Measurements from ENCODE around the gene SGK2. TPM values are rescaled to one million over a fixed set of nuclear protein-coding genes. Genes with fewer than 3 reads are reported as not detected.

The SGK2 gene
- total and polyA plus RNA-seq, 2 of the 13 experiments (the other 11 are each of a cell fraction or from before 2014, with no cell fraction given) = 6.2 to 29.4 TPM

DNA sequence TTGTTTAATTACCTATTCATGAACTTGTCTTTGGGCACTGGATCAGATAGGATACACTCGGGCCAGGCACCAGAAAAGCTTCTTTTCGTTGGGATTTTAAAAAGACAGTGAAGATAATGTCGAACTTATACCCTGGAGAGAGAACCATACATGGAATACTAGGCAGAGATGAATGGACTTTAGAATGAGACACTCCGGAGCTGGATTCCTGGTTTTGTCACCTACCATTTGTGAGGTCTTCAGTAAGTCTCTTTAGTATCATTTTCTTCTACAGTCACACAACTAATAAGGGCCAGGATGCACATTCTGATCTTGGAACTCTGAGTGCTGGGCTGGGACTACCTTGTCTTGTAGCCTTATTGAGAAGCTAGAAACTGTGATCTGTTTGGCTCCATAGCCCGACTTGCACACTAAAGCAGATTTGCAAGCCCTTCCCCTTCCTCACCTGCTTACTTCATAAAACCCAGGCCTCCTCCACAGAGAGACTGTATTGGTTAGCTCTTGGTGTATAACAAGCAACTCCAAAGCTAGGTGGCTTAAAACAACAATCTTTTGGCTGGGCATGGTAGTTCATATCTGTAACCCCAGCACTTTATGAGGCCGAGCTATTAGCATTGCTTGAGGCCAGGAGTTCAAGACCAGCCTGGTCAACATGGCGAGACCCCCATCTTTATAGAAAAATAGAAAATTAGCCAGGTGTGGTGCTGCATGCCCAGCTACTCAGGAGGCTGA is 24.5 kb downstream of the SGK2 start (continued):
- TF ChIP-seq ZNF503 (CRISPR knock-in tag; IDR thresholded peaks at IDR 0.05) (no peak), RBAK (CRISPR knock-in tag; IDR thresholded peaks at IDR 0.05) (peak; percentile 98), ASH2L (IDR thresholded peaks at IDR 0.05; ENCODE audit: insufficient read length, low read depth, low read length) (peak; percentile 16), SSRP1 (CRISPR knock-in tag; IDR thresholded peaks at IDR 0.05) (0 out of 2 replicates have a peak, but pooled peaks have one; percentile 1), SP2 (CRISPR knock-in tag; IDR thresholded peaks at IDR 0.05) (no peak), ZNF124 (CRISPR knock-in tag; IDR thresholded peaks at IDR 0.05) (no peak), ZNF350 (CRISPR knock-in tag; IDR thresholded peaks at IDR 0.05; ENCODE audit: borderline replicate concordance, low read depth) (no peak), BRD4 (CRISPR knock-in tag; IDR thresholded peaks at IDR 0.05) (no peak), ZNF12 (CRISPR knock-in tag; IDR thresholded peaks at IDR 0.05) (peak; percentile 90), POGZ (CRISPR knock-in tag; IDR thresholded peaks at IDR 0.05) (no peak), TBP (CRISPR knock-in tag; IDR thresholded peaks at IDR 0.05) (no peak), HNF4A (CRISPR knock-in tag; IDR thresholded peaks at IDR 0.05) (peak; percentile 63), ATF5 (CRISPR knock-in tag; IDR thresholded peaks at IDR 0.05; ENCODE audit: low read depth) (peak; percentile 76; the same call in 1 of the 2 replicates), PRDM15 (CRISPR knock-in tag; IDR thresholded peaks at IDR 0.05) (peak; percentile 96), PHF21A (CRISPR knock-in tag; IDR thresholded peaks at IDR 0.05) (0 out of 2 replicates have a peak, but pooled peaks have one; percentile 17), ZNF724P (CRISPR knock-in tag; IDR thresholded peaks at IDR 0.05; ENCODE audit: borderline replicate concordance) (0 out of 2 replicates have a peak, but pooled peaks have one; percentile 54), HNRNPK (IDR thresholded peaks at IDR 0.05; ENCODE audit: low read depth, low read length, poor library complexity, severe bottlenecking) (no peak), ZNF382 (CRISPR knock-in tag; IDR thresholded peaks at IDR 0.05; ENCODE audit: borderline replicate concordance) (no peak)
- TF ChIP-seq, protein P1, sequence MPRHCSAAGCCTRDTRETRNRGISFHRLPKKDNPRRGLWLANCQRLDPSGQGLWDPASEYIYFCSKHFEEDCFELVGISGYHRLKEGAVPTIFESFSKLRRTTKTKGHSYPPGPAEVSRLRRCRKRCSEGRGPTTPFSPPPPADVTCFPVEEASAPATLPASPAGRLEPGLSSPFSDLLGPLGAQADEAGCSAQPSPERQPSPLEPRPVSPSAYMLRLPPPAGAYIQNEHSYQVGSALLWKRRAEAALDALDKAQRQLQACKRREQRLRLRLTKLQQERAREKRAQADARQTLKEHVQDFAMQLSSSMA (CRISPR knock-in tag; IDR thresholded peaks at IDR 0.05) = 0 out of 2 replicates have a peak, but pooled peaks have one; percentile 37
- TF ChIP-seq, protein P2, sequence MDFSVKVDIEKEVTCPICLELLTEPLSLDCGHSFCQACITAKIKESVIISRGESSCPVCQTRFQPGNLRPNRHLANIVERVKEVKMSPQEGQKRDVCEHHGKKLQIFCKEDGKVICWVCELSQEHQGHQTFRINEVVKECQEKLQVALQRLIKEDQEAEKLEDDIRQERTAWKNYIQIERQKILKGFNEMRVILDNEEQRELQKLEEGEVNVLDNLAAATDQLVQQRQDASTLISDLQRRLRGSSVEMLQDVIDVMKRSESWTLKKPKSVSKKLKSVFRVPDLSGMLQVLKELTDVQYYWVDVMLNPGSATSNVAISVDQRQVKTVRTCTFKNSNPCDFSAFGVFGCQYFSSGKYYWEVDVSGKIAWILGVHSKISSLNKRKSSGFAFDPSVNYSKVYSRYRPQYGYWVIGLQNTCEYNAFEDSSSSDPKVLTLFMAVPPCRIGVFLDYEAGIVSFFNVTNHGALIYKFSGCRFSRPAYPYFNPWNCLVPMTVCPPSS (IDR thresholded peaks at IDR 0.05) = no peak

Measured in HepG2 (cell line).